Fibroblast of mammary gland (primary cell): Measurements from ENCODE around the gene SLAIN1.

Experiments used
- DNase-seq: peaks from one replicate; pipeline ENCODE4 v3.0.0-alpha.2; 2010; ENCODE audit warnings: low read depth
- H3K4me3 ChIP-seq: 2 replicates; pipeline ENCODE4 v1.5.1; 2011; ENCODE audit warnings: low read depth, mild to moderate bottlenecking, low read length, moderate library complexity; ENCODE audit not compliant: control insufficient read depth
- CTCF ChIP-seq: conservative IDR thresholded peaks from 2 replicates; pipeline ENCODE4 v1.5.1; 2011; ENCODE audit warnings: low read depth, low read length, inconsistent platforms; ENCODE audit not compliant: control insufficient read depth, insufficient read depth

Gene SLAIN1

GRCh38 chr13:77678691-77679235, 18.7 kb upstream of the SLAIN1 start:
- no peak for TF ChIP-seq CTCF
- no peak for DNase-seq
- no peak overlapping the region for H3K4me3 ChIP-seq

DNA sequence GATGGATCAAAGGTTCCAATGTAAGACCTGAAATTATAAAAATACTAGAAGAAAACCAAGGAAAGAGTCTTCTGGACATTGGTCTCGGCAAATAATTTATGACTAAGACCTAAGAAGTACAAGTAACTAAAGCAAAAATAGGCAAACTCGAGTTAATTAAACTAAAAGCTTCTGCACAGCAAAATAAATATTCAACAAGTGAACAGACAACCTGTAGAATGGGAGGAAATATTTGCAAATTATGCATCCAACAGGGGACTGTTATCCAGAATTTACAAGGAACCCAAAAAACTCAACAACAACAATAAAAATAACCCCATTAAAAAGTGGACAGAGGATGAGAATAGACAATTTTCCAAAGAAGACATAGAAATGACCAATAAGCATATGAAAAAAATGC, 9.7 kb upstream of the SLAIN1 start:
- TF ChIP-seq CTCF: no peak
- DNase-seq: no peak
- H3K4me3 ChIP-seq: no peak overlapping the region

GRCh38 chr13:77691871-77692270, 5.6 kb upstream of the SLAIN1 start:
- H3K4me3 ChIP-seq: no peak overlapping the region
- DNase-seq: no peak
- no peak for TF ChIP-seq CTCF

- TF ChIP-seq CTCF: no peak
- DNase-seq: no peak
- no peak overlapping the region for H3K4me3 ChIP-seq
Measured at GRCh38 chr13:77692746-77693448, 4.6 kb upstream of the SLAIN1 start.

DNA sequence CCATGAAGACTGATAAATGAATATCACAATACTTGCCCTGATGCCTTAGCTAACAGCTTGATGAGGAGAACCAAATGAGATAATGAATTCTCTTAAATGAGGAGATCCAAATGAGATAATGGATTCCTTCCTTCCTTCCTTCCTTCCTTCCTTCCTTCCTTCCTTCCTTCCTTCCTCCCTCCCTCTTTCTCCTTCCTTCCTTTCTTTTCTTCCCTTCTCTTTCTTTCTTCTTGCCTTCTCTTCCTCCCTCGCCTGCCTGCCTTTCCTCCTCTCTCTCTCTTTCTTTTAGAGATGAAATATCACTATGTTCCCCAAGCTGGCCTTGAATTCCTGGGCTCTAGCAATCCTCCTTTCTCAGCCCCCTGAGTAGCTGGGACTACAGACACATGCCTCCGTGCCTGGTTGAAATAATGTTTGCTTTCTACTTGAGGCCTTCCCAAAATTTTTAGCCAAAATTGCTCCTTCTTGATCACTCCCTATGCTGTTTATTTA, 4.0 kb upstream of the SLAIN1 start:
- no peak for DNase-seq
- H3K4me3 ChIP-seq: no peak overlapping the region
- no peak for TF ChIP-seq CTCF

DNA sequence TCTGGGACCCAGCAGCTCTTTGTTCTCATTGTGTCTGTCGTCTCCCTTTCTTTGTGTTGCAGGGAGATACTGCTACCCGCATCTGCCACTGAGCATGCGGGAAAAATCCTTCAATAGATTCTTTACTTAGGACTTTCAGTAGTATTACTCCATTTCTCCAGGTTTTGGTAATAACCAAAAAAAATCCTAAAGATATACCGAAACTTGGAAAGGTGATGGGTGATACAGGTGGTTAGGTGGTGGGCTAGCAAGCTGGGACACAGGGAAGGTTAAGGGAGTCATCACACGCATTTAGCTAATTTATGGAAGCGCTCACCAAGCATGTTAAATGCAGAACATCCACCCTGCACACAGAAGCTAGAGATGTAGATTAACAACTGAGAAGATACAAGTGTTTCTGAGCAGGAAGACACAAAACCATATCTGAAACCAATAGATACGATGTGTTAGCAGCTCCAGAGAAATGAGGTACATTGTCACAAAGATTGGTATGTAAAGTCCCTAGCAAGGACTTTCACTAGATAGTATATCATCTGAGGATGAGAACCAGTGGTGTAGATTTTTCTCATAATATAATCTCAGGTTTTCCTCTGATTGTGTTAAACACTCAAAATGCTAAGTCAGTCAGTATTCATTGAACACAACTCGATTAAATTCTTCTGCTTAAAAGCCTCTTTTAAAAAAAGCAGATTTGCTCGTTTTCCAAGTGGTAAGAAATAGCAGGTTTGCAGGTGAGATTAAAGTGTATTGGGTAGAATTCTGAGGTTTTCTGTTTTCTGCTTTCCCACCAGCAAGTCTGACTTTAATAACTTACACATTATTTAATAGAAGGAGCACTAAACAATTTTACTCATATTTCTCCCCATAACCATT, 1.2 kb upstream of the SLAIN1 start:
- no peak for DNase-seq
- TF ChIP-seq CTCF: no peak
- no peak overlapping the region for H3K4me3 ChIP-seq
